Measurements from ENCODE around the gene BEST4.

BEST4 gene

GRCh38 chr1:44805311-44806024 is 17.5 kb upstream of the BEST4 start:
- DNase-seq (ENCODE audit: low spot score), result no peak
- in situ Hi-C loops (cut with MboI; ENCODE audit: low sequenced_read_pairs, unreplicated experiment), result no loop called here
- no peak for TF ChIP-seq CTCF (IDR thresholded peaks at IDR 0.05; ENCODE audit: borderline replicate concordance, control extremely low read depth, extremely low read depth, insufficient read depth, missing control alignments)

GRCh38 chr1:44803312-44804095 is 15.5 kb upstream of the BEST4 start:
- no peak for DNase-seq (ENCODE audit: low spot score)
- in situ Hi-C loops (cut with MboI; ENCODE audit: low sequenced_read_pairs, unreplicated experiment), result no loop called here
- TF ChIP-seq CTCF (IDR thresholded peaks at IDR 0.05; ENCODE audit: borderline replicate concordance, control extremely low read depth, extremely low read depth, insufficient read depth, missing control alignments), result no peak

- TF ChIP-seq CTCF (IDR thresholded peaks at IDR 0.05; ENCODE audit: borderline replicate concordance, control extremely low read depth, extremely low read depth, insufficient read depth, missing control alignments), result no peak
- DNase-seq (ENCODE audit: low spot score), result no peak
- in situ Hi-C loops (cut with MboI; ENCODE audit: low sequenced_read_pairs, unreplicated experiment), result no loop called here
These were observed 15.0 kb upstream of the BEST4 start for GRCh38 chr1:44803062-44803311.

- DNase-seq (ENCODE audit: low spot score), result no peak
- TF ChIP-seq CTCF (IDR thresholded peaks at IDR 0.05; ENCODE audit: borderline replicate concordance, control extremely low read depth, extremely low read depth, insufficient read depth, missing control alignments), result no peak
- in situ Hi-C loops (cut with MboI; ENCODE audit: low sequenced_read_pairs, unreplicated experiment), result no loop called here
These were observed 14.5 kb upstream of the BEST4 start for GRCh38 chr1:44802306-44803061.

GRCh38 chr1:44801491-44802305 is 13.7 kb upstream of the BEST4 start:
- no peak for DNase-seq (ENCODE audit: low spot score)
- in situ Hi-C loops (cut with MboI; ENCODE audit: low sequenced_read_pairs, unreplicated experiment), result no loop called here
- no peak for TF ChIP-seq CTCF (IDR thresholded peaks at IDR 0.05; ENCODE audit: borderline replicate concordance, control extremely low read depth, extremely low read depth, insufficient read depth, missing control alignments)

Measured in GM13976 (cell line).